HEK293T (cell line): Measurements from ENCODE around the gene MPP3.

Experiments
- CTCF ChIA-PET: fragments of 350-600 bp; formaldehyde crosslinking; extraction: SDS; loops from one replicate; lab custom pipeline; 2021; ENCODE audit warnings: antibody characterized with exemption, inconsistent platforms; lab: Yijun Ruan, JAX
- POLR2A ChIA-PET: fragments of 350-600 bp; formaldehyde crosslinking; extraction: SDS; loops from one replicate; lab custom pipeline; 2020; ENCODE audit warnings: antibody characterized with exemption, inconsistent platforms; lab: Yijun Ruan, JAX
- DNase-seq: peaks from one replicate; pipeline ENCODE4 v3.0.0; 2012; ENCODE audit warnings: mixed read lengths; ENCODE audit errors: extremely low spot score
- ARNT ChIP-seq: fragments of 450-650 bp; IDR thresholded peaks from 2 replicates; pipeline ENCODE4 v1.6.1; 2017; ENCODE audit warnings: mild to moderate bottlenecking
- BHLHE40 ChIP-seq: fragments of 450-650 bp; IDR thresholded peaks from 2 replicates; pipeline ENCODE4 v1.6.1; 2016; ENCODE audit warnings: mild to moderate bottlenecking, moderate library complexity, borderline replicate concordance
- CTBP1 ChIP-seq: fragments of 450-650 bp; IDR thresholded peaks from 2 replicates; pipeline ENCODE4 v1.6.1; 2016; ENCODE audit warnings: borderline replicate concordance
- ELF4 ChIP-seq: fragments of 450-650 bp; IDR thresholded peaks from 2 replicates; pipeline ENCODE4 v1.6.1; 2017; ENCODE audit warnings: antibody characterized with exemption
- FOXA1 ChIP-seq: fragments of 450-650 bp; IDR thresholded peaks from 2 replicates; pipeline ENCODE4 v1.6.1; 2016; ENCODE audit warnings: mild to moderate bottlenecking
- FOXK2 ChIP-seq: fragments of 450-650 bp; IDR thresholded peaks from 2 replicates; pipeline ENCODE4 v1.6.1; 2016; ENCODE audit warnings: mild to moderate bottlenecking
- FOXM1 ChIP-seq: fragments of 450-650 bp; IDR thresholded peaks from 2 replicates; pipeline ENCODE4 v1.6.1; 2017; ENCODE audit warnings: mild to moderate bottlenecking, borderline replicate concordance
- HDGF ChIP-seq: fragments of 450-650 bp; IDR thresholded peaks from 2 replicates; pipeline ENCODE4 v1.6.1; 2017; ENCODE audit warnings: antibody characterized with exemption, borderline replicate concordance
- L3MBTL2 ChIP-seq: fragments of 450-650 bp; conservative IDR thresholded peaks from 2 replicates; pipeline ENCODE4 v1.6.1; 2016; ENCODE audit warnings: mild to moderate bottlenecking
- LEF1 ChIP-seq: fragments of 450-650 bp; IDR thresholded peaks from 2 replicates; pipeline ENCODE4 v1.6.1; 2017; ENCODE audit warnings: mild to moderate bottlenecking, borderline replicate concordance
- NFRKB ChIP-seq: fragments of 450-650 bp; IDR thresholded peaks from 2 replicates; pipeline ENCODE4 v1.6.1; 2016; ENCODE audit warnings: mild to moderate bottlenecking, moderate library complexity
- SP1 ChIP-seq: fragments of 450-650 bp; IDR thresholded peaks from 2 replicates; pipeline ENCODE4 v1.6.1; 2017
- SUZ12 ChIP-seq: fragments of 450-650 bp; IDR thresholded peaks from 2 replicates; pipeline ENCODE4 v1.6.1; 2016; ENCODE audit warnings: mild to moderate bottlenecking
- TARDBP ChIP-seq: fragments of 450-650 bp; IDR thresholded peaks from 2 replicates; pipeline ENCODE4 v1.6.1; 2016
- ZNF384 ChIP-seq: fragments of 450-650 bp; IDR thresholded peaks from 2 replicates; pipeline ENCODE4 v1.6.1; 2016
- TF ChIP-seq, protein P1 (sequence below): fragments of 450-650 bp; IDR thresholded peaks from 2 replicates; pipeline ENCODE4 v1.6.1; 2016

The MPP3 gene

DNA sequence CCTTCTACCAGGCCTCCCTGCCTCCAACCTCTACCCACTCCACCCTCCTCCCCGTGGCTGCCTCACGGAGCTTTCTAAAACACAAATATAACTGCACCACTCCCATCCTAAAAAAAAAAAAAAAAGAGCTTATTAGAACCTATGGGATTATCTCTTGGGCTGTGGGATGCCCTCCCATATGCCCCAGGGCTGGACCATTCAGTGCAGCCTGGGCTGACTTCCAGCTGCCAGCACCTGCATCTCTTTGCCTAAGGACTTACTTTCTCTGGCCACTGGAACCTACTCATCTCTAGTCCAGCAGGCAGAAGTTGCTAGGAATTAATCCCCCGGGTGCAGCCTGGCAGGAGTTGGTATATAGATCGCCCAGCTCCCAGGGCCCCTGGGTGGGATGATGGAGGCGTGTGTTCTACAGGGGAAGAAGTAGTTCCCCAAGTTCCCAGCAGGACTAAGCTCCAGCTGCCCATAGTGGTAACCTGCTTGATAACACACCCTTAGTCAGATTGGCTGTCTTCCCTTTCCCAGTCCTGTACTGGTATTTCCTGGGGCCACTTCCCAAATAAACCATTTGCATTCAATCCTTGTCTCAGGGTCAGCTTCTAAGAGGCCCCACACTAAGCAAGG is 10.3 kb downstream of the MPP3 start:
- POLR2A ChIA-PET = no interaction called here
- CTCF ChIA-PET = no interaction called here

DNA sequence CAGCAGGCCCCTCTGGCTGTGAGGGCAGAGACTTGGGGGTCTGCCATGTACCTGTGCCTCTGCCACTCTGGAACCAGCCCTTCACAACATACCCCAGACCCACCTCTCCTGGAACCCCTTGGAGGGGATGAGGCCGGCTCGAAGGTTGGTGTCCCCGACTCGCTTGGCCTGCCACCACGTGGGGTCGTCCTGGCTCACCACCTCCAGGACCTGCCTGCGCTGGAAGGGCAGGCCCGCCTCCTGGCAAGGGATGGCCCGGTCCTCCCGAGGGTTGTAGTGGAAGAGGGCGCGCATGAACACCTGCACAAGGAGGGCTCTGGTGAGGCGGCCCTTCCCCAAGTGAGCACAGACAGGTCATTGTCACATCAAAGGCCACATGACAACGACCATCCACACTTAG is 12.2 kb downstream of the MPP3 start:
- no peak for DNase-seq
- ChIA-PET CTCF (no interaction called here), POLR2A (no interaction called here)
- TF ChIP-seq BHLHE40 (no peak), CTBP1 (no peak)

More for the DNA sequence above, 10.3 kb downstream of the MPP3 start:
- TF ChIP-seq FOXM1 (no peak), NFRKB (no peak), SUZ12 (no peak), ZNF384 (no peak)
- no peak for DNase-seq

DNA sequence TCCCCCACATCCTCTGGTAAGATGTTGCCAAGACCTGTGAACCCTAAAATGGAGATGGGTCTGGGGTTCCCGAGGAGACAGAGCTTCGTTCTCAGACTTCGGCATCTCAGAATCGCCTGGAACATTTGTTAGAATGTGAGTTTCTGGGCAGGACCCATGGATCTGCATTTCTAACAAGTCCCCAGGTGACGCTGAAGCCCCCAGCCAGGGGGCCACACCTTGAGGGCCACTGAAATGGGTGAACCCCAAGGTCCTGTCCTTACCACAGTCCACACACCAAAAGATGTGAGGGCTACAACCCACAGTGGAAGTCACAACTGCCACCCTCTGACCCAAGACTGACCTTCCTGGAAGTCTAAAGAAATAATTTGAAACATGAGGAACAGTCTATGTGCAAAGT is 14.0 kb downstream of the MPP3 start:
- no peak for DNase-seq
- CTCF ChIA-PET = no interaction called here
- no peak for TF ChIP-seq FOXA1
- TF ChIP-seq LEF1 = no peak
- TF ChIP-seq L3MBTL2 = no peak
- no peak for TF ChIP-seq FOXM1
- POLR2A ChIA-PET = interaction anchor here (2.3 kb wide), 1 partner anchor 12 kb away, joined by 9 read pairs; no protein-coding TSS in a partner anchor

DNA sequence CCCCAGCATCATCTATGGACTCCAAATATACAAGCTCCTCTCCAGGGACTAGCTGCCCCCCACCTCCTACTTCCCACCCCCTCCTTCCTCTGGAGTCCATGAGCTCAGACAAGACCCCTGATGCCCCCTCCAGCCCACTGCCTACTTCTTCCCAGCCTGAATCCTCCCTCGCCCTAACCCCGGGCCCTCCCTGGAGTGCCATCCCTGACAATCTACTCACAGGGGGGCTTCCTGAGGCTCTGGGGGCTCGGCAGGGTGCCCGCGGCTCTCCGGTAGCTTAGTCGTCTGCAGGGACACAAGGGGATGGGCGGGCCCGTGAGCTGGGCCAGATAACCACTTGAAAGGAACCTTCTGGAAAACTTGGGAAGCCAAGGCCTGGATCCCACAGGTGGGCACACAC is 15.1 kb downstream of the MPP3 start:
- DNase-seq = no peak
- ChIA-PET POLR2A (interaction anchor here (2.2 to 2.3 kb wide), 2 partner anchors 9 to 13 kb away, joined by 6 to 9 read pairs; no protein-coding TSS in a partner anchor), CTCF (no interaction called here)
- TF ChIP-seq ARNT (no peak), TARDBP (no peak), L3MBTL2 (no peak)

DNA sequence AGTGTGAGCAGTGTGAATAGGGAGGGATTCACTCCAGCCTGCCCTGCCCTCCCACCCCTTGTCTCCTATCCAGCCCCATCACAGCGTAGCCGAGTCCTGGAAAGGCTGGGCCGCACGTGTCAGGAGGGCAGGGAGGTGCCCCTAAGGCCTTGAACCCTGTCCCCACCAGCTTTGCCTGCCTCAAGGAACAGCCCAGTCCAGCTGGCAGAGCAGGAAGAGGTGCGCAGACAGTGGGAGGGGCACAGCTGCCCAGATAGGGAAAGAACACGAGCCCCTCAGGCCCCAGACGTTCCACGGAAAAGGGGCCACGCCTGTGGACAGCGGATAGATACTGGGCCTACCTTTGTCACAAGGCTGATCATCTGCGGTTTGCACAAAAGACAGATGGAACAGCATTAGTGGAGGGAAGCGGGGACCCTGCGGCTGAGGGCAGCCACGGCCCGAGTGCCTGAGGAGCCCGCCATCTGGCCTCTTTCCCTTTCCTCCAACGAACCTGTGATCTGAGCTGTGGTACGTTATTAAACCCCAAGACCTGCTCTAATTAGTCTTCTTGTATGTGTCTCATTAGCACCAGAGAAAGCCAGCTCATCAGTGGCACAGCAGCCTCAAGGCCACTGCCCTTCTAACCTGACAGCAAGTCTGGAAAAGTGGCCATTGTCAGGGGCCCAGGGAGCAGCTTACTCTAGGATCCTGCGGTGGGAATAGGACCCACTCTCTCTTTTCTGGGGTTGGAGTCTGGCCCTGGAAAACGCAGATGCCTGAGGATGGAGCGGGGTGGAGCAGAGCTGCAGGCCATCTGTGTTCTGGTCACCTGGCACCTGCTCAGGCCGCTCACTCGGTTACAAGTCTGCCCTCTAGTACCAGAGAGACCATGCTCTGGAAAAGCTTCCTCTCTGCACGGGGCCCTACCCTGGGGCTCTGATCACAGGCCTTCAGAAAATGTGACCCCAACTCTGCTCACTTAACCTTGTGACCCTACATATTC is 16.3 kb downstream of the MPP3 start:
- CTCF ChIA-PET = interaction anchor here (0.6 kb wide), 1 partner anchor 256 kb away, joined by 5 read pairs; no protein-coding TSS in a partner anchor
- TF ChIP-seq SP1 (no peak), NFRKB (no peak), FOXK2 (no peak), CTBP1 (no peak), FOXM1 (no peak), SUZ12 (no peak), TARDBP (no peak), ZNF384 (no peak), BHLHE40 (no peak), FOXA1 (no peak), LEF1 (no peak), HDGF (no peak), ARNT (no peak), L3MBTL2 (no peak), ELF4 (no peak)
- TF ChIP-seq, protein P1, sequence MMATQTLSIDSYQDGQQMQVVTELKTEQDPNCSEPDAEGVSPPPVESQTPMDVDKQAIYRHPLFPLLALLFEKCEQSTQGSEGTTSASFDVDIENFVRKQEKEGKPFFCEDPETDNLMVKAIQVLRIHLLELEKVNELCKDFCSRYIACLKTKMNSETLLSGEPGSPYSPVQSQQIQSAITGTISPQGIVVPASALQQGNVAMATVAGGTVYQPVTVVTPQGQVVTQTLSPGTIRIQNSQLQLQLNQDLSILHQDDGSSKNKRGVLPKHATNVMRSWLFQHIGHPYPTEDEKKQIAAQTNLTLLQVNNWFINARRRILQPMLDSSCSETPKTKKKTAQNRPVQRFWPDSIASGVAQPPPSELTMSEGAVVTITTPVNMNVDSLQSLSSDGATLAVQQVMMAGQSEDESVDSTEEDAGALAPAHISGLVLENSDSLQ = no peak
- DNase-seq = no peak
- POLR2A ChIA-PET = interaction anchor here (2.2 kb wide), 1 partner anchor 10 kb away, joined by 6 read pairs; no protein-coding TSS in a partner anchor

DNA sequence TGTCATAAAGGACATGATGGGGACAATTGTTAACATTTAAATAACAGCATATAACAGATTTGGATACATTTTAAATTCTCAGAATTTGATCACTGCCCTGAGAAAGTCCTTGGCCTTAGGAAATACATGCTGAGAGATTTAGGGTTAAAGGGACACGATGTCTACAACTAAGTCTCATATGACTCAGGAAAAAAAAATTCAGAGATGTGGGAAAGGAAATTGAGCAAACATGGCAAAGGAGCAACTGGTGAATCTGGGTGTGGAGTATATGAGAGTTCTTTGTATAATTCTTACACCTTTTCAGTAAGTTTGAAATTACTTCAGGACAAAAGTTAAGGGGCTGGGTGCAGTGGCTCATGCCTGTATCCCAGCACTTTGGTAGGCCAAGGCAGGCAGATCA is 18.2 kb downstream of the MPP3 start:
- ChIA-PET CTCF (interaction anchor here (1.0 to 1.6 kb wide), 2 partner anchors 25 to 31 kb away, joined by 3 to 5 read pairs; no protein-coding TSS in a partner anchor), POLR2A (no interaction called here)
- TF ChIP-seq SUZ12 = no peak
- no peak for TF ChIP-seq ELF4
- no peak for TF ChIP-seq CTBP1
- no peak for TF ChIP-seq BHLHE40
- no peak for TF ChIP-seq SP1
- no peak for TF ChIP-seq FOXK2
- TF ChIP-seq FOXA1 = no peak
- TF ChIP-seq HDGF = no peak
- no peak for TF ChIP-seq L3MBTL2
- no peak for TF ChIP-seq LEF1
- no peak for TF ChIP-seq ZNF384
- no peak for TF ChIP-seq FOXM1
- no peak for TF ChIP-seq ARNT
- TF ChIP-seq TARDBP = no peak
- TF ChIP-seq NFRKB = no peak
- TF ChIP-seq, protein P1 = no peak
- DNase-seq = no peak

DNA sequence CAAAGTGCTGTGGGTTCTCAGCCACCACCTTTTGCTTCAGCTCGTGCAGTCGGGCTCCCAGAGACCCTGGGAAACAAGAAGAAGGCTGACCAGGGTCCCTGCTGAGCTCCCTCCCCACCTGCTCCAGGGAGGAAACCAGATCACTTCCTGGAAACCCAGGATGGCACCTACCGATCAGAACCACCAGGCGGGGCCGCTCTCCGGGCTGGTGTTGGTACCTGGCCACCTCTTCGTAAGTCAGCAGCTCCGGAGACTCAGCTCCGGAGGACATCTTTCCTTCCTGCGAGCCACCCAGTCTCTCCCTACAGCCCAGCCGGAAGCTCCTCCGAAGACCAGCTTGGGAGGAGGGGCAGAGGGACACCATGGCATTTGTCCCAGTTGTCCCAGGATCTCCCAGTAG is 18.9 kb downstream of the MPP3 start:
- no peak for DNase-seq
- ChIA-PET CTCF (interaction anchor here (0.6 to 1.6 kb wide), 4 partner anchors 25 to 32 kb away, joined by 3 to 5 read pairs (median 3); no protein-coding TSS in a partner anchor), POLR2A (no interaction called here)
- TF ChIP-seq FOXA1 = no peak
- TF ChIP-seq ELF4 = no peak
- TF ChIP-seq HDGF = no peak
- TF ChIP-seq NFRKB = no peak
- TF ChIP-seq SP1 = no peak
- TF ChIP-seq ZNF384 = no peak
- TF ChIP-seq SUZ12 = no peak
- TF ChIP-seq FOXK2 = no peak
